B cell (primary cell): Measurements from ENCODE around the gene YTHDC2. TPM values are rescaled to one million over a fixed set of nuclear protein-coding genes. Genes with fewer than 3 reads are reported as not detected.

Experiments
- ATAC-seq: fragments of 200-7000 bp; cut with Tn5 transposase; one replicate; pipeline ENCODE4 v1.10.0; 2021; ENCODE audit warnings: low read depth, mild to moderate bottlenecking, moderate number of reproducible peaks, moderate library complexity
- CTCF ChIA-PET: fragments of 350-600 bp; sonication (Branson Sonifier 250); formaldehyde crosslinking; loops from one replicate; lab custom pipeline; 2021; ENCODE audit warnings: antibody characterized with exemption, inconsistent platforms; lab: Charles Lee
- POLR2A ChIA-PET: fragments of 350-600 bp; sonication (Branson Sonifier 250); formaldehyde crosslinking; loops from one replicate; lab custom pipeline; 2021; ENCODE audit warnings: antibody characterized with exemption; lab: Charles Lee
- DNase-seq: peaks from one replicate; pipeline ENCODE4 v3.0.0; 2013
- H2AFZ ChIP-seq: 2 replicates; pipeline ENCODE4 v1.6.1; 2012; ENCODE audit warnings: mild to moderate bottlenecking, low read depth, low read length; ENCODE audit not compliant: insufficient read depth, poor library complexity, severe bottlenecking
- H3K27ac ChIP-seq, 2 donors: 1 replicate in 1 of 2; 2 replicates in 1 of 2; pipeline ENCODE4 v1.5.1; 2012 to 2013; ENCODE audit warnings: low read length in 2 of 2, mild to moderate bottlenecking in 2 of 2, moderate library complexity in 1 of 2
- H3K27me3 ChIP-seq, 4 experiments: fragments of 200-600 bp in 1 of 4; sonication (generic) in 1 of 4; replicated peaks in 1 of 4; 1 replicate in 2 of 4; 2 replicates in 2 of 4; pipeline versions ENCODE4 v1.6.1 to v1.7.0; 2013 to 2016; ENCODE audit warnings: low read length in 3 of 4, mild to moderate bottlenecking in 2 of 4, mixed read lengths in 1 of 4, moderate library complexity in 1 of 4; ENCODE audit not compliant: insufficient read depth in 4 of 4, control insufficient read depth in 3 of 4; ENCODE audit errors: control extremely low read depth in 1 of 4
- H3K36me3 ChIP-seq, 2 experiments: replicated peaks in 1 of 2; 1 replicate in 1 of 2; 2 replicates in 1 of 2; pipeline versions ENCODE4 v1.6.1 to v1.7.1; 2013; ENCODE audit warnings: low read length in 1 of 2; ENCODE audit not compliant: insufficient read depth in 2 of 2, control insufficient read depth in 1 of 2; ENCODE audit errors: control extremely low read depth in 1 of 2, extremely low read depth in 1 of 2
- H3K4me1 ChIP-seq, 2 donors: fragments of 200-600 bp in 1 of 2; sonication (generic) in 1 of 2; 1 replicate in 1 of 2; 2 replicates in 1 of 2; pipeline versions ENCODE4 v1.5.1 to v1.6.1; 2013 to 2017; ENCODE audit warnings: low read length in 2 of 2; ENCODE audit not compliant: control insufficient read depth in 2 of 2, insufficient read depth in 2 of 2
- H3K4me2 ChIP-seq: replicated peaks from 2 replicates; pipeline ENCODE3; 2012; ENCODE audit warnings: mild to moderate bottlenecking, low read depth, low read length; ENCODE audit not compliant: poor library complexity, severe bottlenecking
- H3K4me3 ChIP-seq, 5 experiments: fragments of 200-600 bp in 1 of 5; sonication (generic) in 1 of 5; 1 replicate in 3 of 5; 2 replicates in 2 of 5; pipeline versions ENCODE4 v1.5.1 to v1.7.0; 2011 to 2016; ENCODE audit warnings: low read length in 4 of 5, mild to moderate bottlenecking in 4 of 5, low read depth in 2 of 5, control low read depth in 1 of 5, moderate library complexity in 1 of 5; ENCODE audit not compliant: insufficient read depth in 1 of 5; ENCODE audit errors: control extremely low read depth in 1 of 5, extremely low read depth in 1 of 5
- H3K79me2 ChIP-seq: fragments of 200-600 bp; sonication (generic); one replicate; pipeline ENCODE4 v1.6.0; 2016; ENCODE audit warnings: low read length; ENCODE audit not compliant: control insufficient read depth, insufficient read depth
- H3K9ac ChIP-seq: fragments of 200-600 bp; sonication (generic); 2 replicates; pipeline ENCODE4 v1.6.1; 2017; ENCODE audit warnings: mild to moderate bottlenecking, low read length, moderate library complexity
- H3K9me3 ChIP-seq, 3 donors: one replicate each; pipeline versions ENCODE4 v1.6.1 to v1.7.1; 2013; ENCODE audit warnings: low read length in 2 of 3; ENCODE audit not compliant: control insufficient read depth in 2 of 3, insufficient read depth in 1 of 3; ENCODE audit errors: control extremely low read depth in 1 of 3
- H4K20me1 ChIP-seq: 2 replicates; pipeline ENCODE4 v1.6.0; 2012; ENCODE audit warnings: mild to moderate bottlenecking, low read length; ENCODE audit not compliant: insufficient read depth, control insufficient read depth, poor library complexity, severe bottlenecking
- H3K27ac Mint-ChIP-seq: one replicate; pipeline ENCODE4 v1.8.0; 2021; ENCODE audit warnings: mixed read lengths
- H3K27me3 Mint-ChIP-seq: one replicate; pipeline ENCODE4 v1.8.0; 2021; ENCODE audit warnings: mixed read lengths
- H3K4me1 Mint-ChIP-seq: one replicate; pipeline ENCODE4 v1.8.0; 2021; ENCODE audit warnings: mixed read lengths
- H3K4me3 Mint-ChIP-seq: one replicate; pipeline ENCODE4 v1.8.0; 2021; ENCODE audit warnings: mixed read lengths
- H3K9me3 Mint-ChIP-seq: one replicate; pipeline ENCODE4 v1.8.0; 2022; ENCODE audit warnings: mixed read lengths; ENCODE audit not compliant: insufficient read depth
- EZH2 ChIP-seq: IDR thresholded peaks from 2 replicates; pipeline ENCODE4 v1.6.1; 2012; ENCODE audit warnings: borderline replicate concordance, low read depth, mild to moderate bottlenecking, moderate library complexity, low read length; ENCODE audit not compliant: insufficient read depth, poor library complexity, severe bottlenecking
- WGBS: methylation state at CpG from one replicate; pipeline ENCODE4 v1.1.5; 2013; ENCODE audit warnings: missing lambda C conversion rate; ENCODE audit not compliant: insufficient coverage; 5-methylcytosine and 5-hydroxymethylcytosine counted together
- intact Hi-C: fragments of 100-400 bp; cut with micrococcal nuclease; formaldehyde crosslinking; loops from one replicate; pipeline ENCODE4 v1.10.0; 2022
- polyA plus RNA-seq: library from polyadenylated mRNA; depleted of rRNA; stranded (reverse); fragments of >200 nt; gene quantifications from 2 replicates; pipeline ENCODE4 v1.2.3, GENCODE V29; 2012
- total RNA-seq, 2 donors: library from RNA; stranded (reverse); fragments of 120-200 nt in 1 of 2; gene quantifications; 1 replicate in 1 of 2; 2 replicates in 1 of 2; pipeline versions ENCODE4 v1.2.3 to v1.2.4, GENCODE V29; 2013 to 2022
- TF ChIP-seq, protein P1 (sequence below): fragments of 200-600 bp; IDR thresholded peaks from one replicate; pipeline ENCODE4 v1.8.0; 2022; ENCODE audit warnings: antibody characterized with exemption, mild to moderate bottlenecking

The YTHDC2 gene
- total and polyA plus RNA-seq, 2 donors (not counting 1 experiment from before 2014, with no cell fraction given) = 8.6 to 52.6 TPM

DNA sequence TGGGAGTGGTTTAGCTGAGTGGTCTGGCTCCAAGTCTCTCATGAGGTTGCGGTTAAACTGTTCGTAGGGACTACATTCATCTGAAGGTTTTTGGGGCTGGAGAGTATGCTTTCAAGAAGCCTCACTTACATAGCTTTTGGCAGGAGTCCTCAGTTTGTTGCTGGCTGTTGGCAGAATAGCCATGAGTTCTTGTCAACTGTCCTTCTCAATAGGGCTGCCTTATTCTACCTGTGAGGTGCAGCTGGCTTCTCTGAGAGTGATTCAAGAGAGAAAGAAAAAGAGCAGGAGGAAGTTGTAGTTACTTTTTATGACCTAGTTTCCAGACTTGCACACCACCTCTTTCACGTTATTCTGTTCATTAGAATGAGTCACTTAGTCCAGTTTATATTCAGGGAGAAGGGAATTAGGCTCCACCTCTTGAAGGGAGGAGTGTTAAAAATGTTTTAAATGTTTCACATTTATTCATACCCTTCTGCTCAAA, 33.2 kb downstream of the YTHDC2 start:
- Histone ChIP-seq H3K4me1 (no peaks in the 10 kb centered on the region), H3K36me3 (peaks cover 7 to 35% of the 10 kb centered on the region in 2 experiments), H2AFZ (no peak overlapping the region), H3K79me2 (peaks cover 4% of the 10 kb centered on the region), H3K4me3 (no peak overlapping the region), H3K9ac (no peak overlapping the region), H4K20me1 (no peaks in the 10 kb centered on the region), H3K4me2 (no peak overlapping the region), H3K9me3 (no peaks in the 10 kb centered on the region), H3K27me3 (no peaks in the 10 kb centered on the region), H3K27ac (no peak overlapping the region)
- DNase-seq = no peak
- WGBS = 100% methylated on average over 2 of the region's 3 CpGs
- Mint-ChIP-seq H3K27me3 (no peaks in the 10 kb centered on the region), H3K4me3 (no peak overlapping the region), H3K9me3 (no peaks in the 10 kb centered on the region), H3K27ac (no peak overlapping the region), H3K4me1 (no peaks in the 10 kb centered on the region)
- intact Hi-C loops = no loop called here
- ChIA-PET CTCF (no interaction called here), POLR2A (no interaction called here)
- TF ChIP-seq, protein P1, sequence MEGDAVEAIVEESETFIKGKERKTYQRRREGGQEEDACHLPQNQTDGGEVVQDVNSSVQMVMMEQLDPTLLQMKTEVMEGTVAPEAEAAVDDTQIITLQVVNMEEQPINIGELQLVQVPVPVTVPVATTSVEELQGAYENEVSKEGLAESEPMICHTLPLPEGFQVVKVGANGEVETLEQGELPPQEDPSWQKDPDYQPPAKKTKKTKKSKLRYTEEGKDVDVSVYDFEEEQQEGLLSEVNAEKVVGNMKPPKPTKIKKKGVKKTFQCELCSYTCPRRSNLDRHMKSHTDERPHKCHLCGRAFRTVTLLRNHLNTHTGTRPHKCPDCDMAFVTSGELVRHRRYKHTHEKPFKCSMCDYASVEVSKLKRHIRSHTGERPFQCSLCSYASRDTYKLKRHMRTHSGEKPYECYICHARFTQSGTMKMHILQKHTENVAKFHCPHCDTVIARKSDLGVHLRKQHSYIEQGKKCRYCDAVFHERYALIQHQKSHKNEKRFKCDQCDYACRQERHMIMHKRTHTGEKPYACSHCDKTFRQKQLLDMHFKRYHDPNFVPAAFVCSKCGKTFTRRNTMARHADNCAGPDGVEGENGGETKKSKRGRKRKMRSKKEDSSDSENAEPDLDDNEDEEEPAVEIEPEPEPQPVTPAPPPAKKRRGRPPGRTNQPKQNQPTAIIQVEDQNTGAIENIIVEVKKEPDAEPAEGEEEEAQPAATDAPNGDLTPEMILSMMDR = no peak
- no peak for ATAC-seq

DNA sequence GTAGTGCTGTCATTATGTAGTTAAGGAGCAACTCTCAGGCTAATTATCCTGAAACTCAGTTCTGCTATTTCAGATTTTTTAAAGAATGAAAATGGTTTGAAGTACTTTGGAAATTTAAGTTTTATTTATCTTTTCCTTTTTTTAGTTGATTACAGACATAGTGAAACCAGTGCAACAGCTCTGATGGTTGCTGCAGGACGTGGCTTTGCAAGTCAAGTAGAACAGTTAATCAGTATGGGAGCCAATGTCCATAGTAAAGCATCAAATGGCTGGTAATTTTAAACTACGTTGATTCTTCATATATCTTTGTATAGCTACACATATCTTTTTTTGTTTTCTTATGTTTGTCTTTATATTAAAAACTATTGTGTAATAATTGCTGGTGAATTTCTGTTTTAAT, 34.9 kb downstream of the YTHDC2 start:
- no peak overlapping the region for H3K27ac Mint-ChIP-seq
- ChIA-PET CTCF (interaction anchor here (0.6 kb wide), 1 partner anchor 322 kb away, joined by 3 read pairs; no protein-coding TSS in a partner anchor), POLR2A (no interaction called here)
- no peaks in the 10 kb centered on the region for H3K4me1 Mint-ChIP-seq
- no CpG with 5 or more reads among the region's 2 CpGs for WGBS
- Histone ChIP-seq H4K20me1 (no peaks in the 10 kb centered on the region), H3K9ac (no peak overlapping the region), H3K79me2 (no peaks in the 10 kb centered on the region), H3K36me3 (peaks cover 7 to 42% of the 10 kb centered on the region in 2 experiments), H3K4me3 (no peak overlapping the region), H3K27me3 (no peaks in the 10 kb centered on the region), H3K27ac (no peak overlapping the region), H3K4me1 (no peaks in the 10 kb centered on the region), H3K9me3 (no peaks in the 10 kb centered on the region), H3K4me2 (no peak overlapping the region), H2AFZ (no peak overlapping the region)
- no peak overlapping the region for H3K4me3 Mint-ChIP-seq
- intact Hi-C loops = no loop called here
- no peak for TF ChIP-seq EZH2
- TF ChIP-seq, protein P1 = no peak
- no peak for ATAC-seq
- no peaks in the 10 kb centered on the region for H3K9me3 Mint-ChIP-seq
- DNase-seq = no peak
- no peaks in the 10 kb centered on the region for H3K27me3 Mint-ChIP-seq
